ENCODE data around the gene EPB41L1.

The EPB41L1 gene

GRCh38 chr20:36181934-36182603 lies 27.5 kb downstream of the EPB41L1 start:
- Histone ChIP-seq H3K9ac (ENCODE audit: low read depth, low read length) (no peak overlapping the region), H3K9me3 (ENCODE audit: insufficient read depth, low read depth, low read length) (no peaks in the 10 kb centered on the region), H3K4me1 (ENCODE audit: insufficient read depth, low read length) (no peaks in the 10 kb centered on the region), H3K27ac (ENCODE audit: low read length) (no peak overlapping the region), H3K36me3 (ENCODE audit: insufficient read depth, low read depth, low read length) (0 out of 2 replicates have a peak, but pooled peaks cover 6% of the 10 kb centered on the region), H3K27me3 (ENCODE audit: insufficient read depth, low read length) (no peaks in the 10 kb centered on the region), H3K4me3 (ENCODE audit: low read length) (no peak overlapping the region)

GRCh38 chr20:36182604-36183154 lies 28.1 kb downstream of the EPB41L1 start:
- H3K27me3 ChIP-seq (ENCODE audit: insufficient read depth, low read length), result no peaks in the 10 kb centered on the region
- no peak overlapping the region for H3K9ac ChIP-seq (ENCODE audit: low read depth, low read length)
- H3K36me3 ChIP-seq (ENCODE audit: insufficient read depth, low read depth, low read length), result 0 out of 2 replicates have a peak, but pooled peaks cover 6% of the 10 kb centered on the region
- H3K9me3 ChIP-seq (ENCODE audit: insufficient read depth, low read depth, low read length), result no peaks in the 10 kb centered on the region
- H3K27ac ChIP-seq (ENCODE audit: low read length), result no peak overlapping the region
- H3K4me1 ChIP-seq (ENCODE audit: insufficient read depth, low read length), result no peaks in the 10 kb centered on the region
- no peak overlapping the region for H3K4me3 ChIP-seq (ENCODE audit: low read length)

GRCh38 chr20:36183155-36183944 lies 28.8 kb downstream of the EPB41L1 start:
- H3K4me1 ChIP-seq (ENCODE audit: insufficient read depth, low read length), result no peaks in the 10 kb centered on the region
- H3K27me3 ChIP-seq (ENCODE audit: insufficient read depth, low read length), result no peaks in the 10 kb centered on the region
- H3K9me3 ChIP-seq (ENCODE audit: insufficient read depth, low read depth, low read length), result no peaks in the 10 kb centered on the region
- H3K9ac ChIP-seq (ENCODE audit: low read depth, low read length), result no peak overlapping the region
- no peak overlapping the region for H3K27ac ChIP-seq (ENCODE audit: low read length)
- H3K4me3 ChIP-seq (ENCODE audit: low read length), result no peak overlapping the region
- 0 out of 2 replicates have a peak, but pooled peaks cover 6% of the 10 kb centered on the region for H3K36me3 ChIP-seq (ENCODE audit: insufficient read depth, low read depth, low read length)

DNA sequence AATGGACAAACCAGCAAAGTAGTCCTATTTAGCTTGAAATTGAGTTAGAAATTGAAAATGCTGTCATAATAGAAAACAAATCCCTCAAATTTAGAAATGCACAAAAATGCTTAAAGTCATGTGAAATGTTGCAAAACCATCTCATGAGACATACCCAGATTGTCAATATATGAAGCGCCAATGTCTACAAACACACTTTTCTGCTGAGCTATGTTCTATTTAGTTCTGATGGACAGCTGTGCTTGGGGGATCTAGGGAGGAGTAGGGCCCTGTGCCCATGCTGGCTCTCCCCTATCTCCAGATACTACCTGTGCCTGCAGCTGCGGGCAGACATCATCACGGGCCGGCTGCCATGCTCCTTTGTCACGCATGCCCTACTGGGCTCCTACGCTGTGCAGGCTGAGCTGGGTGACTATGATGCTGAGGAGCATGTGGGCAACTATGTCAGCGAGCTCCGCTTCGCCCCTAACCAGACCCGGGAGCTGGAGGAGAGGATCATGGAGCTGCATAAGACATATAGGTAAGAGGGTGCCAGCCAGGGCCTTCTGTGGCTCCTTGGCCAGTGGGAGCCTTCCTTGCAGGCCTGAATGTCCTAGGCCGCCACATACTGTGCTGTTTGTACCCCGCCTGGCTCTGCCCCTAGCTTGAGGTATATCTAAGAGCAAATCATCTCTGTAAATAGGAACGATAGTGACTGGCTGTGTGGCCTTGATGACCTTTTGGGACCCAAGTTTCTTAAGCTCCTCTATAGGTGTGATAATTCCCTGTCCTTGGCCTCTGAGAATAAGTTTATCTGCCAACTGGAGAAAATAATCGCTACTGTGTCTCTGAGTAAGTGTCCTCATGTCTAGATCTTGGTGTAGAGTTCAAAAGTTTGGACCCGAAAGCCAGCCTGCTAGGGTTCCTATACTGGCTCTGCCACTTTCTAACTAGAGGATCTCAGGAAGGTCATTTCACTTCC lies 30.6 kb downstream of the EPB41L1 start:
- Histone ChIP-seq H3K4me1 (ENCODE audit: insufficient read depth, low read length) (no peaks in the 10 kb centered on the region), H3K9me3 (ENCODE audit: insufficient read depth, low read depth, low read length) (no peaks in the 10 kb centered on the region), H3K4me3 (ENCODE audit: low read length) (no peak overlapping the region), H3K36me3 (ENCODE audit: insufficient read depth, low read depth, low read length) (peaks cover 10% of the 10 kb centered on the region), H3K9ac (ENCODE audit: low read depth, low read length) (no peak overlapping the region), H3K27me3 (ENCODE audit: insufficient read depth, low read length) (no peaks in the 10 kb centered on the region), H3K27ac (ENCODE audit: low read length) (no peak overlapping the region)

DNA sequence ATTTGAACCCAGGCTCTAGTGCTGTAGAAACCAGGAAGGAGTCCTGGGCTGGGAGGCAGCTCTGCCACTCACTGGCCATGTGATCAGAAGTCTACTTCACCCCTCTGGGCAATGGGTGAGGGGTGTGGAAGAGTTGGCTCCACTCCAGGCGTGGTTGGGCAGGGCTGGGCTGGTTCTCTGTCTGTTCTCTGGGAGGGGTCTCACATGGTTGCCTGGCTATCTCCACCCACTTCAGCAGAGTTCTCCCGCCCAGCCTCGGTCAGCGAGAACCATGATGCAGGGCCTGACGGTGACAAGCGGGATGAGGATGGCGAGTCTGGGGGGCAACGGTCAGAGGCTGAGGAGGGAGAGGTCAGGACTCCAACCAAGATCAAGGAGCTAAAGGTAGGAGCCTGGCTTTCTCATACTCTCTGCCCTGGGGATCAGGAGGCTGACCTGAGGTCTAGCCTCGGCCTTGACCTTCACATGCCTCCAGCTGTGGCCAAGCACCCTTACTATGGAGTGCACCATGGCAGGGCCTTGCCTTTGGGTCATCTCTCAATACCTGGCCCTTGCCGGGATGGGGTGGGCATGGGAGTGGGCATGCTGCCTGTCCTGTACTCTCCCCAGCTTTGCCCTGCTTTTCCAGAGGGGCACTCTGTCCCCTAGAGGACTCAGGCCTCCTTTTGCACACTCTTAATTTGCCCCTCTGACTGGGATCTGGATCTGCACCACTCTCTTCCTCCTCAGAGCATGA lies 39.6 kb downstream of the EPB41L1 start:
- no peak overlapping the region for H3K9ac ChIP-seq (ENCODE audit: low read depth, low read length)
- no peaks in the 10 kb centered on the region for H3K9me3 ChIP-seq (ENCODE audit: insufficient read depth, low read depth, low read length)
- H3K36me3 ChIP-seq (ENCODE audit: insufficient read depth, low read depth, low read length), result no peaks in the 10 kb centered on the region; the same call in 1 of the 2 replicates
- no peak overlapping the region for H3K27ac ChIP-seq (ENCODE audit: low read length)
- H3K4me3 ChIP-seq (ENCODE audit: low read length), result no peak overlapping the region
- H3K4me1 ChIP-seq (ENCODE audit: insufficient read depth, low read length), result no peaks in the 10 kb centered on the region
- no peaks in the 10 kb centered on the region for H3K27me3 ChIP-seq (ENCODE audit: insufficient read depth, low read length)

GRCh38 chr20:36196676-36197075 lies 42.1 kb downstream of the EPB41L1 start:
- H3K27ac ChIP-seq (ENCODE audit: low read length), result no peak overlapping the region
- no peaks in the 10 kb centered on the region for H3K36me3 ChIP-seq (ENCODE audit: insufficient read depth, low read depth, low read length)
- no peaks in the 10 kb centered on the region for H3K27me3 ChIP-seq (ENCODE audit: insufficient read depth, low read length)
- no peaks in the 10 kb centered on the region for H3K9me3 ChIP-seq (ENCODE audit: insufficient read depth, low read depth, low read length)
- H3K4me3 ChIP-seq (ENCODE audit: low read length), result no peak overlapping the region
- H3K9ac ChIP-seq (ENCODE audit: low read depth, low read length), result no peak overlapping the region
- H3K4me1 ChIP-seq (ENCODE audit: insufficient read depth, low read length), result no peaks in the 10 kb centered on the region

DNA sequence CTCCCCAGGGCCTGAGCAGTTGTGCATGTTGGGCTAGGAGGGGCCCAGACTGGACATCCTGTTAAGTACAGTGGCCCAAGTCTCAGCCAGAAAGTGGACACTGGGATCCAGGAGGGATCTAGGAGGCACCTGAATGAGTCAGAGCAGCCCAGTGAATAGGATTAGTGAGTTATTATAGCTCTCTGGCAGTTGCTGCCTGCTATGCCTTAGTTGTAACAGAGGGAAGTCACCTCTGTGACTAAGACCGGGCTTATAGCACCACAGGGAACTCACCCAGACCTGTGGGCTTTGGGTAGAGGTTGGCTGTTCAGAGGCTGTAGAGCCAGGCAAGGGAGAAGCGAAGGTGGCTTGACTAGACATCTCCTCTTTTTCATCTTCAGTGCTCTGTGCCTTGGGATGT lies 42.7 kb downstream of the EPB41L1 start:
- no peak overlapping the region for H3K27ac ChIP-seq (ENCODE audit: low read length)
- no peak overlapping the region for H3K9ac ChIP-seq (ENCODE audit: low read depth, low read length)
- H3K4me1 ChIP-seq (ENCODE audit: insufficient read depth, low read length), result no peaks in the 10 kb centered on the region
- H3K4me3 ChIP-seq (ENCODE audit: low read length), result no peak overlapping the region
- H3K36me3 ChIP-seq (ENCODE audit: insufficient read depth, low read depth, low read length), result no peaks in the 10 kb centered on the region
- H3K9me3 ChIP-seq (ENCODE audit: insufficient read depth, low read depth, low read length), result no peaks in the 10 kb centered on the region
- no peaks in the 10 kb centered on the region for H3K27me3 ChIP-seq (ENCODE audit: insufficient read depth, low read length)

DNA sequence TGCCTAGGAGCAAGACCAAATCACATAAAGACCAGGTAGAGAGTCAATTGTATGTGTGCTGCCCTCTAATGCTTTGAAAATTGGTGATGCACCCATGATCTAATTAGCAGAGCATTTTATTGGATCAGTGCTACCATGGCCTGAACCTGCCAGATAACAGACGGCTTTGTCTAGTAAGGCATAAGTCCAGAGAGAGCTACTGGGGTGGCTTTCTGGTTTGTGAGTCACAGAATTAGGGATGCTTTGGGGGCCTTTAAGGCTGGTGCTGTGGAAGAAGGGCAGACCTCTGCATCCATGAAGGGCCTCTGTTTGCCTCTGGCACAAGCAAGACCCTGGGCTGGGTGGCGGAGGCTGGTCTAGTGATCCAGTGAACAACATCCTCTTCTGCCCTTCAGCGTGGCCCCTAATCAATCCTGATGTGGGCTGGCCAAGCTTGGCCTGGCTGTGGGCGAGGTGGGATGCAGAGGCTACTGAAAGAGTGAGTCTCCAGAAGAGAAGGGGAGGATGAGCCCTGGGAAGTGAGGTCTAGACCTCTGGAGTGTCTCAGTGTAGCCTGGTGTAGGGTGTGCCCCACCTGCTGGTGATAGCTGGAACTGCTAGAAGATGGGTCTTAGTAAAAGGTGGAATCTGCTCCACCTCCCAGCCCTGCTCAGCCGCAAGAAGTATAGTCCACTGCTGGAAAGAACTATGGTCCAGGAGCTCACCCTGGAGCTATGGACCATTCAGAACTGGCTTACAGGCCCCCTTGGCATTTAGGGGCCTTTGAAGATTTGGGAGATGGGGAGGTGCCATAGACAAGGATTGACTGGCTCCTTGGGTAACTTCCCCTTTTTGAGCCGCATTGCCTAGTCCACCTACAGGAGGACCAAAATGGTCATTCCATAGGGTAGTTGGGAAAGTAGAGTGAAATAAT lies 45.1 kb downstream of the EPB41L1 start:
- Histone ChIP-seq H3K27me3 (ENCODE audit: insufficient read depth, low read length) (no peaks in the 10 kb centered on the region), H3K36me3 (ENCODE audit: insufficient read depth, low read depth, low read length) (no peaks in the 10 kb centered on the region), H3K9me3 (ENCODE audit: insufficient read depth, low read depth, low read length) (no peaks in the 10 kb centered on the region), H3K4me1 (ENCODE audit: insufficient read depth, low read length) (no peaks in the 10 kb centered on the region), H3K27ac (ENCODE audit: low read length) (no peak overlapping the region), H3K4me3 (ENCODE audit: low read length) (no peak overlapping the region), H3K9ac (ENCODE audit: low read depth, low read length) (no peak overlapping the region)

DNA sequence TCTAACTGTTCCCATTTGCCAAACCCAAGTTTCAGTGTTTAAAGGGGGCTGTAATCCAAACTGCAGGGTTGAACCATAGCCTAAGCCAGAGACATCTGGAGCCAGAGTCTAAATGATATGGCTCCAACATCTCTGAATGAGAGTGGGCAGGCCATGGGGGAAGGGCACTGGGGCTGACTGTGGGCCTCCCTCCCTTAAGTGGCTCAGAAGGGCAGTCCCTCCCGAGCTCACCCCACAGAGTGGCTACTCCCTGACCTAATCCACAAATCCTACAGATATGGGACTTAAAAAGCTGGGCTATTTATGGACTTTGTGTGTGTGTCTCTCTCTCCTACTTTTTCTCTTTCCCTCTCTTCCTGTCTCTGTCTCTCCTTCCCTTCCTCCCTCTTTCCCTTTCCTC lies 45.9 kb downstream of the EPB41L1 start:
- Histone ChIP-seq H3K9ac (ENCODE audit: low read depth, low read length) (no peak overlapping the region), H3K27ac (ENCODE audit: low read length) (no peak overlapping the region), H3K27me3 (ENCODE audit: insufficient read depth, low read length) (no peaks in the 10 kb centered on the region), H3K4me3 (ENCODE audit: low read length) (no peak overlapping the region), H3K4me1 (ENCODE audit: insufficient read depth, low read length) (no peaks in the 10 kb centered on the region), H3K9me3 (ENCODE audit: insufficient read depth, low read depth, low read length) (no peaks in the 10 kb centered on the region), H3K36me3 (ENCODE audit: insufficient read depth, low read depth, low read length) (no peaks in the 10 kb centered on the region)

DNA sequence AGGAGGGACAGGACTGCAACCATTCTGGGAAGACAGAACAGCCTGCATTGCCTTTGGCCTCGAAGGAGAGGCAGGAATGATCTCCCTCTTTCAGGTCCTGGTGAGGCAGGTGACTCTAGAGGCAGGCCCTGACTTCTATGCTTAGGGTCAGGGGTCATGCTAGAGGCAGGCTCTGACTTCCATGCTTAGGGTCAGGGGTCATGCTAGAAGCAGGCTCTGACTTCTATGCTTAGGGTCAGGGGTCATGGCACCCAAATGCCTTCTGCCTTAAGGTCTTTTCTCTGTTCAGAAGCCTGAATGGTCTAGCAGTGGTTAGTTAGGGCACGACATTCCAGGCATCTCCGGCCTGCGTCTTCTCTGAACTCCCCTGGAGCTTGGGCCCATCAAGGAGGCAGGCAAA lies 46.7 kb downstream of the EPB41L1 start:
- H3K4me3 ChIP-seq (ENCODE audit: low read length), result no peak overlapping the region
- no peak overlapping the region for H3K27ac ChIP-seq (ENCODE audit: low read length)
- no peaks in the 10 kb centered on the region for H3K9me3 ChIP-seq (ENCODE audit: insufficient read depth, low read depth, low read length)
- H3K4me1 ChIP-seq (ENCODE audit: insufficient read depth, low read length), result no peaks in the 10 kb centered on the region
- H3K36me3 ChIP-seq (ENCODE audit: insufficient read depth, low read depth, low read length), result no peaks in the 10 kb centered on the region
- no peak overlapping the region for H3K9ac ChIP-seq (ENCODE audit: low read depth, low read length)
- H3K27me3 ChIP-seq (ENCODE audit: insufficient read depth, low read length), result no peaks in the 10 kb centered on the region
